H1 (cell line): Measurements from ENCODE around the gene PCID2. TPM values are rescaled to one million over a fixed set of nuclear protein-coding genes. Genes with fewer than 3 reads are reported as not detected.
A peak's percentile ranks its signal among the peaks of the same experiment; 100 is the strongest.

Experiments
- CTCF ChIA-PET: fragments of 300-600 bp; sonication (Branson Sonifier 250); formaldehyde crosslinking; loops from one replicate; lab custom pipeline; 2021; ENCODE audit not compliant: partially characterized antibody; lab: Charles Lee
- POLR2A ChIA-PET: fragments of 300-600 bp; sonication (Branson Sonifier 250); formaldehyde crosslinking; loops from one replicate; lab custom pipeline; 2021; ENCODE audit warnings: inconsistent platforms; ENCODE audit not compliant: partially characterized antibody; lab: Charles Lee
- DNase-seq, 2 experiments: peaks; one replicate each; pipeline versions ENCODE4 v3.0.0 to v3.0.0-alpha.2; 2010 to 2022; ENCODE audit warnings: low spot score in 2 of 2, low read depth in 1 of 2, mixed read lengths in 1 of 2
- FAIRE-seq: peaks from 2 replicates; lab custom pipeline; 2011; peaks lifted over from hg19 to GRCh38; lab: Jason Lieb, UNC
- H2AFZ ChIP-seq: 2 replicates; pipeline ENCODE4 v1.8.1; 2012; ENCODE audit warnings: low read length, inconsistent platforms
- H2AK5ac ChIP-seq: 2 replicates; pipeline ENCODE4 v1.6.1; 2013; ENCODE audit warnings: low read depth, low read length
- H2BK120ac ChIP-seq: replicated peaks from 2 replicates; pipeline ENCODE3; 2013; ENCODE audit warnings: low read depth, low read length, inconsistent platforms
- H2BK12ac ChIP-seq: 2 replicates; pipeline ENCODE4 v1.6.1; 2013; ENCODE audit warnings: low read depth, low read length
- H2BK15ac ChIP-seq: 2 replicates; pipeline ENCODE4 v1.6.1; 2013; ENCODE audit warnings: low read length
- H2BK20ac ChIP-seq: 2 replicates; pipeline ENCODE4 v1.6.1; 2013; ENCODE audit warnings: low read length
- H2BK5ac ChIP-seq: 2 replicates; pipeline ENCODE4 v1.6.1; 2013; ENCODE audit warnings: low read depth, low read length
- H3K14ac ChIP-seq: 2 replicates; pipeline ENCODE4 v1.6.1; 2013; ENCODE audit warnings: inconsistent platforms; ENCODE audit not compliant: insufficient read length
- H3K18ac ChIP-seq: 2 replicates; pipeline ENCODE4 v1.6.1; 2013; ENCODE audit warnings: low read length; ENCODE audit errors: extremely low read depth
- H3K23ac ChIP-seq: 2 replicates; pipeline ENCODE4 v1.6.1; 2013; ENCODE audit warnings: inconsistent platforms; ENCODE audit not compliant: insufficient read length
- H3K23me2 ChIP-seq: 2 replicates; pipeline ENCODE4 v1.6.1; 2013; ENCODE audit warnings: low read depth, low read length
- H3K27ac ChIP-seq: 2 replicates; pipeline ENCODE4 v1.6.1; 2011; ENCODE audit warnings: low read depth, low read length, inconsistent platforms
- H3K27me3 ChIP-seq, 4 experiments: replicated peaks in 1 of 4; 1 replicate in 1 of 4; 2 replicates in 3 of 4; pipeline versions ENCODE4 v1.6.1 to v1.8.1; 2011 to 2013; ENCODE audit warnings: low read length in 3 of 4, mild to moderate bottlenecking in 3 of 4, inconsistent platforms in 2 of 4, mixed read lengths in 2 of 4, moderate library complexity in 1 of 4; ENCODE audit not compliant: control insufficient read depth in 3 of 4, insufficient read depth in 3 of 4; ENCODE audit errors: extremely low read depth in 1 of 4
- H3K36me3 ChIP-seq, 4 experiments: 2 replicates each; pipeline versions ENCODE4 v1.6.1 to v1.8.1; 2011 to 2013; ENCODE audit warnings: mild to moderate bottlenecking in 4 of 4, low read length in 3 of 4, moderate library complexity in 2 of 4, control low read depth in 1 of 4, inconsistent platforms in 1 of 4; ENCODE audit not compliant: insufficient read depth in 4 of 4, control insufficient read depth in 2 of 4
- H3K4ac ChIP-seq: replicated peaks from 2 replicates; pipeline ENCODE3; 2013; ENCODE audit warnings: low read length, low read depth, mixed read lengths, inconsistent platforms; ENCODE audit not compliant: insufficient read length
- H3K4me1 ChIP-seq, 4 experiments: replicated peaks in 1 of 4; 1 replicate in 1 of 4; 2 replicates in 3 of 4; pipeline versions ENCODE4 v1.6.1 to v1.8.1; 2011 to 2013; ENCODE audit warnings: low read length in 3 of 4, inconsistent platforms in 2 of 4, mixed read lengths in 1 of 4; ENCODE audit not compliant: insufficient read depth in 4 of 4, control insufficient read depth in 3 of 4
- H3K4me2 ChIP-seq, 2 experiments: 2 replicates each; pipeline versions ENCODE4 v1.6.1 to v1.8.1; 2011 to 2013; ENCODE audit warnings: low read depth in 2 of 2, low read length in 2 of 2, control low read depth in 1 of 2, inconsistent platforms in 1 of 2, mild to moderate bottlenecking in 1 of 2; ENCODE audit not compliant: insufficient read depth in 1 of 2
- H3K4me3 ChIP-seq, 4 experiments: fragments of 200-600, 300-600 bp in 1 of 4; sonication (generic), shearing (Covaris generic), sonication (Bioruptor Twin) in 1 of 4; 2 replicates each; pipeline versions ENCODE4 v1.5.1 to v1.8.1; 2011 to 2016; ENCODE audit warnings: low read length in 4 of 4, low read depth in 3 of 4, control low read depth in 2 of 4, inconsistent platforms in 2 of 4, mild to moderate bottlenecking in 2 of 4, mixed read lengths in 1 of 4, moderate library complexity in 1 of 4; ENCODE audit not compliant: insufficient read depth in 2 of 4; ENCODE audit errors: extremely low read depth in 1 of 4
- H3K56ac ChIP-seq: replicated peaks from 2 replicates; pipeline ENCODE3; 2013; ENCODE audit warnings: low read depth, mild to moderate bottlenecking, mixed read lengths, low read length, inconsistent platforms; ENCODE audit not compliant: insufficient read length
- H3K79me1 ChIP-seq: 2 replicates; pipeline ENCODE4 v1.6.1; 2013; ENCODE audit warnings: low read depth, low read length, control low read depth
- H3K79me2 ChIP-seq, 2 experiments: 2 replicates each; pipeline versions ENCODE4 v1.6.1 to v1.8.1; 2012 to 2013; ENCODE audit warnings: low read length in 2 of 2, mild to moderate bottlenecking in 2 of 2, inconsistent platforms in 1 of 2; ENCODE audit not compliant: insufficient read depth in 2 of 2, control insufficient read depth in 1 of 2
- H3K9ac ChIP-seq, 4 experiments: replicated peaks in 1 of 4; 1 replicate in 1 of 4; 2 replicates in 3 of 4; pipeline versions ENCODE4 v1.6.1 to v1.8.1; 2011 to 2013; ENCODE audit warnings: low read depth in 3 of 4, low read length in 3 of 4, control low read depth in 2 of 4, mild to moderate bottlenecking in 2 of 4, moderate library complexity in 2 of 4, inconsistent platforms in 1 of 4; ENCODE audit errors: extremely low read depth in 1 of 4
- H3K9me3 ChIP-seq, 2 experiments: 2 replicates each; pipeline versions ENCODE4 v1.6.1 to v1.8.1; 2012 to 2013; ENCODE audit warnings: mild to moderate bottlenecking in 2 of 2, moderate library complexity in 2 of 2, control low read depth in 1 of 2, inconsistent platforms in 1 of 2, low read depth in 1 of 2, low read length in 1 of 2, mixed read lengths in 1 of 2; ENCODE audit not compliant: insufficient read depth in 2 of 2
- H4K20me1 ChIP-seq, 2 experiments: replicated peaks in 1 of 2; 2 replicates each; pipeline versions ENCODE3 to v1.8.1; 2011 to 2013; ENCODE audit warnings: inconsistent platforms in 2 of 2, low read length in 2 of 2, mild to moderate bottlenecking in 1 of 2; ENCODE audit not compliant: insufficient read depth in 2 of 2, control insufficient read depth in 1 of 2
- H4K5ac ChIP-seq: 2 replicates; pipeline ENCODE4 v1.6.1; 2013; ENCODE audit warnings: low read length, low read depth, mixed read lengths, inconsistent platforms; ENCODE audit not compliant: insufficient read length
- H4K8ac ChIP-seq: 2 replicates; pipeline ENCODE4 v1.8.0; 2013; ENCODE audit warnings: mild to moderate bottlenecking, moderate library complexity, low read length, inconsistent platforms; ENCODE audit not compliant: insufficient read depth; ENCODE audit errors: extremely low read depth
- H4K91ac ChIP-seq: replicated peaks from 2 replicates; pipeline ENCODE3; 2013; ENCODE audit warnings: low read length, mixed read lengths, inconsistent platforms; ENCODE audit not compliant: insufficient read length
- ATF2 ChIP-seq: IDR thresholded peaks from 2 replicates; pipeline ENCODE4 v1.6.1; 2012; ENCODE audit warnings: low read length, inconsistent platforms
- BRCA1 ChIP-seq: IDR thresholded peaks from 2 replicates; pipeline ENCODE4 v1.6.1; 2012; ENCODE audit warnings: low read depth, low read length, improper control_type of control experiment
- CEBPB ChIP-seq: IDR thresholded peaks from 2 replicates; pipeline ENCODE4 v1.6.1; 2012; ENCODE audit warnings: low read depth, low read length
- CTBP2 ChIP-seq: IDR thresholded peaks from 2 replicates; pipeline ENCODE4 v1.7.0; 2011; ENCODE audit warnings: borderline replicate concordance, mild to moderate bottlenecking, moderate library complexity, mixed read lengths, low read length; ENCODE audit not compliant: insufficient read depth, insufficient read length
- EGR1 ChIP-seq: IDR thresholded peaks from 2 replicates; pipeline ENCODE4 v1.6.1; 2011; ENCODE audit warnings: low read depth, low read length, borderline replicate concordance
- EZH2 ChIP-seq: fragments of 200-600 bp; sonication (generic); IDR thresholded peaks from 2 replicates; pipeline ENCODE4 v1.7.1; 2012; ENCODE audit warnings: low read depth, mild to moderate bottlenecking, moderate library complexity, low read length, inconsistent platforms; ENCODE audit not compliant: severe bottlenecking
- HDAC2 ChIP-seq, 2 experiments: fragments of 300-600 bp in 1 of 2; sonication (generic) in 1 of 2; IDR thresholded peaks; 2 replicates each; pipeline ENCODE4 v1.6.1; 2011 to 2012; ENCODE audit warnings: low read depth in 2 of 2, low read length in 2 of 2, mild to moderate bottlenecking in 2 of 2, moderate library complexity in 2 of 2, borderline replicate concordance in 1 of 2, inconsistent platforms in 1 of 2
- KDM5A ChIP-seq: fragments of 200-600 bp; IDR thresholded peaks from 2 replicates; pipeline ENCODE4 v1.7.1; 2012; ENCODE audit warnings: mild to moderate bottlenecking, low read length, inconsistent platforms, mixed read lengths
- MAFK ChIP-seq: IDR thresholded peaks from 2 replicates; pipeline ENCODE4 v1.6.1; 2012; ENCODE audit warnings: low read depth, mild to moderate bottlenecking, improper control_type of control experiment, low read length
- POU5F1 ChIP-seq: IDR thresholded peaks from 2 replicates; pipeline ENCODE4 v1.6.1; 2011; ENCODE audit warnings: low read depth, mild to moderate bottlenecking, low read length, moderate library complexity
- TAF1 ChIP-seq: IDR thresholded peaks from 2 replicates; pipeline ENCODE4 v1.6.1; 2011; ENCODE audit warnings: mild to moderate bottlenecking, low read depth, low read length
- WGBS, 2 experiments: shearing (Covaris generic) in 1 of 2; methylation state at CpG; one replicate each; pipeline versions ENCODE4 v1.1.6 to v1.1.7; 2013 to 2015; ENCODE audit warnings: low lambda C conversion rate in 2 of 2, mixed read lengths in 2 of 2, inconsistent platforms in 1 of 2, low coverage in 1 of 2, missing lambda C conversion rate in 1 of 2; ENCODE audit not compliant: insufficient replicate concordance in 2 of 2, insufficient coverage in 1 of 2, insufficient read length in 1 of 2; ENCODE audit errors: extremely low coverage in 1 of 2, missing lambda C conversion rate in 1 of 2; 5-methylcytosine and 5-hydroxymethylcytosine counted together
- polyA plus RNA-seq, 7 experiments: library from polyadenylated mRNA; depleted of rRNA in 3 of 7; stranded (reverse) in 5 of 7; unstranded in 2 of 7; fragments of >200 nt in 5 of 7; fragments of 200-250 nt in 2 of 7; gene quantifications; 1 replicate in 5 of 7; 2 replicates in 1 of 7; 4 replicates in 1 of 7; pipeline versions ENCODE4 v1.2.1 to v1.2.3, GENCODE V29; 2011 to 2013; ENCODE audit warnings: missing spikeins in 2 of 7, mixed read lengths in 2 of 7
- total RNA-seq: library from RNA; stranded (reverse); fragmentation: NEBNext Ultra II Directional; extraction: Animal tissue kit (Norgen Biotek cat#: 25700); gene quantifications from 2 replicates; pipeline ENCODE4 v1.2.1, GENCODE V29; 2021

PCID2 gene
- total and polyA plus RNA-seq, 2 of the 8 experiments (the other 6 are each of a cell fraction or from before 2014, with no cell fraction given), result 72.4 to 72.8 TPM

DNA sequence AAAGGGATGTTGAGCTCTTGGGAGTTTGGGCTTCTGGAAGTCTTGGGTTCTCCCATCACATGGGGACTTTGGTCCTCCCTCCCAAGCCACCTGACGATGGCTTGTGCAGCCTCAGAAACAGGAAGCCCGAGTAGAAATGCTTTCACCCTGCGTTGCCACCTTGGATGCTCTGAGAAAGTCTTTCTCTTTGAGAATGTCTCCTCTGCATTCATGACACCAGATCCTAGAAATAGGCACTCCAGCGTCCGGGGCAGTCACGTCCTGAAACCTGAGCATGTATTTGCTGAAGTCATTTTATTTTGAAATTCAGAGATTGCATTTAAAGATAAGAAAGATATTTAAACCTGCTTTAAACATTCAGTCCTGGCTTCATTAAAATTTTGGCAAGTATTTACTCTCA is 35.4 kb upstream of the PCID2 start:
- ChIA-PET CTCF (interaction anchor here (0.9 kb wide), 1 partner anchor 208 kb away, joined by 4 read pairs; no protein-coding TSS in a partner anchor), POLR2A (interaction anchor here (0.7 to 0.9 kb wide), 2 partner anchors 35 to 47 kb away, joined by 3 to 4 read pairs; partner anchors contain the start of gene CUL4A)
- no peak overlapping the region for H2AFZ ChIP-seq
- H4K91ac ChIP-seq, result no peak overlapping the region
- H3K18ac ChIP-seq, result no peak overlapping the region; the same call in 1 of the 2 replicates
- H2AK5ac ChIP-seq, result peak overlapping the region; percentile 86; the same call in 1 of the 2 replicates
- no peaks in the 10 kb centered on the region for H3K23me2 ChIP-seq
- no peak overlapping the region for H4K5ac ChIP-seq
- H4K20me1 ChIP-seq, result no peaks in the 10 kb centered on the region
- no peaks in the 10 kb centered on the region for H3K27me3 ChIP-seq
- no peak overlapping the region for H3K4ac ChIP-seq
- no peaks in the 10 kb centered on the region for H3K9me3 ChIP-seq
- no peaks in the 10 kb centered on the region for H3K79me1 ChIP-seq
- DNase-seq, result no peak
- H2BK20ac ChIP-seq, result no peak overlapping the region
- no peak overlapping the region for H4K8ac ChIP-seq
- no peak overlapping the region for H3K9ac ChIP-seq
- peaks cover 0 to 3% (median 0%) of the 10 kb centered on the region in 4 experiments; a peak in 3 of 7 replicates for H3K4me1 ChIP-seq
- no peak overlapping the region for H3K56ac ChIP-seq
- no peak overlapping the region for H2BK15ac ChIP-seq
- H3K4me2 ChIP-seq, result 0 out of 4 replicates have a peak overlapping the region, but pooled peaks of 1 of the 2 experiments have one; percentile 3
- no peak overlapping the region; the same call in 1 of the 2 replicates for H2BK5ac ChIP-seq
- no peak overlapping the region for H3K27ac ChIP-seq
- no peaks in the 10 kb centered on the region for H3K79me2 ChIP-seq
- peak overlapping the region; percentile 80; the same call in 1 of the 2 replicates for H2BK12ac ChIP-seq
- peaks cover 20 to 63% (median 50%) of the 10 kb centered on the region in 4 experiments for H3K36me3 ChIP-seq
- FAIRE-seq, result no peak
- H2BK120ac ChIP-seq, result no peak overlapping the region
- no peak overlapping the region for H3K14ac ChIP-seq
- 79% methylated on average over 6 of the region's 6 CpGs; no CpG with 5 or more reads in 1 of the 2 experiments for WGBS, 2 experiments
- H3K23ac ChIP-seq, result no peak overlapping the region
- no peak overlapping the region for H3K4me3 ChIP-seq
- no peak for TF ChIP-seq KDM5A
- TF ChIP-seq HDAC2 (IDR thresholded peaks at IDR 0.05; ENCODE audit: borderline replicate concordance in 1 of 2, low read depth in 2 of 2, low read length in 2 of 2), result no peak
- no peak for TF ChIP-seq CEBPB
- TF ChIP-seq POU5F1, result no peak
- no peak for TF ChIP-seq MAFK
- no peak for TF ChIP-seq EZH2
- TF ChIP-seq TAF1, result no peak
- no peak for TF ChIP-seq CTBP2
- TF ChIP-seq BRCA1, result no peak
- TF ChIP-seq EGR1, result no peak
- no peak for TF ChIP-seq ATF2
